SJSA1 (cell line): ENCODE measurements around the gene ATXN7L1. TPM values are rescaled to one million over a fixed set of nuclear protein-coding genes. Genes with fewer than 3 reads are reported as not detected.

Source experiments
- DNase-seq, 2 experiments: peaks; one replicate each; pipeline ENCODE4 v3.0.0-alpha.2; 2015 to 2020; ENCODE audit warnings: low spot score in 2 of 2, low read depth in 1 of 2
- H3K27ac ChIP-seq: fragments of 250-450 bp; sonication (Bioruptor Pico); 2 replicates; pipeline ENCODE4 v1.5.1; 2020; ENCODE audit warnings: mild to moderate bottlenecking, moderate library complexity
- H3K27me3 ChIP-seq: fragments of 250-450 bp; sonication (Bioruptor Pico); replicated peaks from 2 replicates; pipeline ENCODE4 v1.5.1; 2020; ENCODE audit warnings: mild to moderate bottlenecking, moderate library complexity
- H3K36me3 ChIP-seq: fragments of 250-450 bp; sonication (Bioruptor Pico); 2 replicates; pipeline ENCODE4 v1.5.1; 2020; ENCODE audit warnings: mild to moderate bottlenecking
- H3K4me1 ChIP-seq: fragments of 250-450 bp; sonication (Bioruptor Pico); replicated peaks from 2 replicates; pipeline ENCODE4 v1.6.1; 2021; ENCODE audit warnings: mild to moderate bottlenecking
- H3K4me3 ChIP-seq: fragments of 250-450 bp; sonication (Bioruptor Pico); 2 replicates; pipeline ENCODE4 v1.5.1; 2020; ENCODE audit warnings: mild to moderate bottlenecking
- H3K9me3 ChIP-seq: fragments of 250-450 bp; sonication (Bioruptor Pico); replicated peaks from 2 replicates; pipeline ENCODE4 v1.5.1; 2020; ENCODE audit warnings: mild to moderate bottlenecking
- total RNA-seq: library from RNA; depleted of rRNA; stranded (reverse); fragments of >200 nt; shearing (Covaris generic); gene quantifications from 2 replicates; pipeline ENCODE4 v1.2.3, GENCODE V29; 2014

ATXN7L1 gene
- total RNA-seq, 1 experiment from 2014 or later = 2.7 TPM

GRCh38 chr7:105680505-105681187, 195.8 kb downstream of the ATXN7L1 start:
- Histone ChIP-seq H3K4me1 (no peaks in the 10 kb centered on the region), H3K27me3 (no peaks in the 10 kb centered on the region), H3K27ac (no peak overlapping the region), H3K36me3 (no peaks in the 10 kb centered on the region), H3K4me3 (no peak overlapping the region), H3K9me3 (no peaks in the 10 kb centered on the region)
- DNase-seq = no peak

DNA sequence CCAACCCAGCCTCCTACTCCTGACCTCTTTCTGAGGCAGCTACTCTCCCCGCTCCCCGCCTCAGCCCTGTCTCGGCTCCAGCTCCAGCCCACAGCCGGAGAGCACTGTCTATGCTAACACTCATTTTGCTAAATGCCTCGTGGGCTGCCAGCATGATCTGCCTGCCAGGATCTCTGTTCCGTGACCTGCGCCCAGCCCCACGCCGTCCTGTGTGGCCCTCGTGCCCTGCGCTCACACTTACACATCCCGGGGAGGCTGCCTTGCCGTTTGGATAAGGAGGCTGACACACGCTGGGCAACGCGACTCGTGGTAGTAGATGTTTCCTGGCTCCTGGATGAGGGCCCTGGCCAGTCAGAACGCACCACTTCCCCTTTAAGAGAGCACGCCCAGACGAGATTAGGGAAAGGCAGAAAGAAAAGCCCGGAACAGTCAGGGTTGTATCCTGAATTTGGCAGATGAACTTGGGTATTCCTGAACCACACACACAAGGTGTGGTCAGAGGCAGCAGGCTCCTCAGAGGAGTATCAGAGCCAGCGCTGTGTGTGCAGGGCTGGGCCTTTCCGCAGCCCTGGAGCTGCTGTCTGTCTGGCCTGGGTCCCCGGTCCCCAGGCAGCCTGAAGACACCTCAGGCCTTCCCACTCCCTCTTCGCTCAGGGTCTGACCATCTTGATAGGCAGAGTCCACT, 197.4 kb downstream of the ATXN7L1 start:
- Histone ChIP-seq H3K36me3 (no peaks in the 10 kb centered on the region), H3K9me3 (no peaks in the 10 kb centered on the region), H3K4me1 (no peaks in the 10 kb centered on the region), H3K4me3 (no peak overlapping the region), H3K27ac (no peak overlapping the region), H3K27me3 (no peaks in the 10 kb centered on the region)
- no peak for DNase-seq

- Histone ChIP-seq H3K9me3 (no peaks in the 10 kb centered on the region), H3K27me3 (no peaks in the 10 kb centered on the region), H3K27ac (no peak overlapping the region), H3K4me1 (no peaks in the 10 kb centered on the region), H3K4me3 (no peak overlapping the region), H3K36me3 (no peaks in the 10 kb centered on the region)
- no peak for DNase-seq
These were observed 198.4 kb downstream of the ATXN7L1 start for GRCh38 chr7:105677817-105678573.

- no peaks in the 10 kb centered on the region for H3K36me3 ChIP-seq
- no peaks in the 10 kb centered on the region for H3K4me1 ChIP-seq
- no peak for DNase-seq
- H3K27ac ChIP-seq = no peak overlapping the region
- H3K9me3 ChIP-seq = no peaks in the 10 kb centered on the region
- no peak overlapping the region for H3K4me3 ChIP-seq
- no peaks in the 10 kb centered on the region for H3K27me3 ChIP-seq
These were observed 199.0 kb downstream of the ATXN7L1 start for GRCh38 chr7:105677410-105677730.

DNA sequence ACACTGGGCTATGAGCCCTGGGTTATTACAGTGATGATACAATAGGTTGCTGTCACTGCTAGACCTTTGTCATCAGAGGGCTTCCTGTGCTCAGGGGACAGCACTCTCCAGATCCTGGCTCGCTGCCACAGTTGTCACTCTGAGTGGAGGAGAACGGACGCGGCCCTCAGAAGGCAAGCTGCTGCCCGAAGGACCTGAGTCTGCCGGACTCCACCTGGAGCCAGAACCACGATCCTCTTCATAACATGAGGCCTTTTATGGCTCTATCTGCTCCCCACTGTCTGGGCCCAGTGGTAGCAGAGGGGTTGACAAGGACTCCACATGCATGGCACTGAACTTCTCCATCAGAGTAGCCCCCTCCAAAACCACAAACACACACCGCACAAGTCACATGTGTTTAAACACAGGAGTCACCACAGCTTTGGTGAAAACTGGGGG, 200.4 kb downstream of the ATXN7L1 start:
- Histone ChIP-seq H3K4me1 (no peaks in the 10 kb centered on the region), H3K27me3 (no peaks in the 10 kb centered on the region), H3K9me3 (no peaks in the 10 kb centered on the region), H3K36me3 (no peaks in the 10 kb centered on the region), H3K27ac (no peak overlapping the region), H3K4me3 (no peak overlapping the region)
- no peak for DNase-seq

GRCh38 chr7:105674200-105674920, 202.0 kb downstream of the ATXN7L1 start:
- Histone ChIP-seq H3K27me3 (no peaks in the 10 kb centered on the region), H3K9me3 (no peaks in the 10 kb centered on the region), H3K4me3 (no peak overlapping the region), H3K27ac (no peak overlapping the region), H3K4me1 (no peaks in the 10 kb centered on the region), H3K36me3 (no peaks in the 10 kb centered on the region)
- no peak for DNase-seq

GRCh38 chr7:105673367-105674084, 202.9 kb downstream of the ATXN7L1 start:
- no peaks in the 10 kb centered on the region for H3K27me3 ChIP-seq
- no peak for DNase-seq
- no peak overlapping the region for H3K27ac ChIP-seq
- no peaks in the 10 kb centered on the region for H3K9me3 ChIP-seq
- no peaks in the 10 kb centered on the region for H3K4me1 ChIP-seq
- no peaks in the 10 kb centered on the region for H3K36me3 ChIP-seq
- no peak overlapping the region for H3K4me3 ChIP-seq

GRCh38 chr7:105672801-105673200, 203.6 kb downstream of the ATXN7L1 start:
- H3K4me3 ChIP-seq = no peak overlapping the region
- H3K27me3 ChIP-seq = no peaks in the 10 kb centered on the region
- H3K27ac ChIP-seq = no peak overlapping the region
- H3K9me3 ChIP-seq = no peaks in the 10 kb centered on the region
- no peaks in the 10 kb centered on the region for H3K4me1 ChIP-seq
- DNase-seq = no peak
- no peaks in the 10 kb centered on the region for H3K36me3 ChIP-seq

GRCh38 chr7:105666324-105666723, 210.1 kb downstream of the ATXN7L1 start:
- Histone ChIP-seq H3K9me3 (no peaks in the 10 kb centered on the region), H3K36me3 (peaks cover 4% of the 10 kb centered on the region; the same call in 1 of the 2 replicates), H3K27me3 (no peaks in the 10 kb centered on the region), H3K27ac (no peak overlapping the region), H3K4me1 (peaks cover 4% of the 10 kb centered on the region; the same call in 1 of the 2 replicates), H3K4me3 (no peak overlapping the region)
- no peak for DNase-seq

GRCh38 chr7:105665684-105666083, 210.7 kb downstream of the ATXN7L1 start:
- no peak for DNase-seq
- no peak overlapping the region for H3K27ac ChIP-seq
- no peaks in the 10 kb centered on the region for H3K9me3 ChIP-seq
- H3K4me3 ChIP-seq = no peak overlapping the region
- H3K4me1 ChIP-seq = peaks cover 4% of the 10 kb centered on the region; the same call in 1 of the 2 replicates
- peaks cover 4% of the 10 kb centered on the region; the same call in 1 of the 2 replicates for H3K36me3 ChIP-seq
- no peaks in the 10 kb centered on the region for H3K27me3 ChIP-seq

GRCh38 chr7:105664816-105665525, 211.4 kb downstream of the ATXN7L1 start:
- peak in 1 of 2 experiments; percentile 22 for DNase-seq
- H3K27ac ChIP-seq = no peak overlapping the region
- H3K4me3 ChIP-seq = no peak overlapping the region
- H3K27me3 ChIP-seq = no peaks in the 10 kb centered on the region
- peaks cover 4% of the 10 kb centered on the region; the same call in 1 of the 2 replicates for H3K36me3 ChIP-seq
- H3K9me3 ChIP-seq = no peaks in the 10 kb centered on the region
- H3K4me1 ChIP-seq = peaks cover 4% of the 10 kb centered on the region; the same call in 1 of the 2 replicates

DNA sequence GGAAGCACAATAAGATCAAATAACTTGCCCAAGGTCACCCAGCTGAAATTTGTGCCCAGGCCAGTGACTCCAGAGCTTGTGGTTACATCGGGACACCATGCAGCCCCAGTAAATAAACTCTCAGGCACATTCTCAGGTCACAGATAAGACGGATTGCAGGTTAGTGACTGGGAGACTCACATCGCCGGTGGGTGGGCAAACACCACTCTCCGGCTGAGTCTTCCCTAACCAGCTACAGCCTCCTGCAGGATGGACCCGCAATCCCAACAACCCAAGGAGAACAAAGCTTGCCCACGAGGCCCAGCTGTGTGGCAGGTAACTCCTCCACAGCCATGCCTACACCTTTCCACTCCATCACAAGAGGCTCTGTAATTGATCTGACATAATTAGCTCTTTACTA, 213.4 kb downstream of the ATXN7L1 start:
- Histone ChIP-seq H3K4me3 (no peak overlapping the region), H3K9me3 (no peaks in the 10 kb centered on the region), H3K27ac (no peak overlapping the region), H3K27me3 (no peaks in the 10 kb centered on the region), H3K4me1 (peaks cover 4% of the 10 kb centered on the region; the same call in 1 of the 2 replicates), H3K36me3 (peaks cover 4% of the 10 kb centered on the region; the same call in 1 of the 2 replicates)
- DNase-seq = no peak
